Measurements from ENCODE around the gene CSTA.
"Not testable (repeated sequence)": the region's sequence is repeated elsewhere in the genome, so short reads cannot be mapped to it uniquely, and the experiment has no call there.

The CSTA gene

DNA sequence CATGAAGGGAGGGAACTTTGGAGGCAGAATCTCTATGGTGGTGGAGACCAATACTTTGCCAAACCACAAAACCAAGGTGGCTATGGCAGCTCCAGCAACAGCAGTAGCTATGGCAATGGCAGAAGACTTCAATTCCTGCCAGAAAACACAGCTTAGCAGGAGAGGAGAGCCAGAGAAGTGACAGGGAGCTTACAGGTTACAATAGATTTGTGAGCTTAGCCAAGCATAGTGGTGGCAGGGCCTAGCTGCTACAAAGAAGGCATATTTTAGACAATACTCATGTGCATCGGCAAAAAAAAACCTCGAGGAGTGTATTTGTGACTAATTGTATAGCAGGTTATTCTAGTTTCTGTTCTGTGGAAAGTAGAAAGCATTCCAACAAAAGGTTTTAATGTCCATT is 6.4 kb upstream of the CSTA start:
- no peak for FAIRE-seq
- no peak for DNase-seq (ENCODE audit: insufficient read length, low spot score)

DNA sequence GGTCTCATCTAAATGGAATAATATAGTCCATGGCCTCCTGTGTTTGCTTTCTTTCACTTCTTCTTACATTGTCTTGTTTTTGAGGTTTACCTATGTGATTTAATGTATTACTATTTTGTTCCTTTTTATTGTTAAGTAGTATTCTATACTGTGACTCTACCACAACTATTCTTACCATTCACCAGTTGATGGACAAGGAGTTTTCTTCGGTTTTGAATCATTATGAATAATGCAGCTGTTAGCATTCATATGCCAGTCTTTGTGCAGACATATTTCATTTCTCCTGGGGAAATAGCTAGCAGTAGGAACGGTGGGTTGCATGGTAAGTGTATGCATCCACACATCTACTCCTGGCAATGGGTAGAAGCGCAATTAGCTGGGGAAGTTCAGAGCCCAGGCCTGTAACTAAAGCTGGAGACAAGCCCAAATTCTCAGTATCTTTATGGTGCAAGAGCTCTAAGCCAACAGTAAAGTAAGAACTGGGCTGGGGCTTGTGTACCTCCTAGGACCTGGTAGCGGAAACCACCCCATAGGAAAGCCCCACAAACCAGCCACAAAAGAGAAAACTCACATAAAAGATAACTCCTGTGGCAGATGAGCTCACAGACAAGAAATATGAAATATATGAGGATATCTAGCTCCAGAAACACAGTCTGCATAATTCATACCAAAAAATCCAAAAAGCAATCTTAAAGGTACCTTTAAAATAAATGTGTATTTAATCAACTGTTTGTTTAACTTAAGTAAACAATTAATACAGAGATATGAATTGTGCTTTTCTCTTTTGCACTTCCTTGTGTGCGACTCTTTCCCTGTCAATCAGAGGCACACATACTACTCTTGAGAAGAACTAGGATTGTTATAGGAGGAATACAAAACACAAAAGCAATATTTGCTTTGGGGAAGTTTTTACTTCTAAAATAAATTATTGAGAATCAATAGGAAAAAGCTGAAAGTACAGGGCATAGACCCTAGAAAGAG is 2.7 kb upstream of the CSTA start:
- FAIRE-seq, result no peak
- no peak for DNase-seq (ENCODE audit: insufficient read length, low spot score)

DNA sequence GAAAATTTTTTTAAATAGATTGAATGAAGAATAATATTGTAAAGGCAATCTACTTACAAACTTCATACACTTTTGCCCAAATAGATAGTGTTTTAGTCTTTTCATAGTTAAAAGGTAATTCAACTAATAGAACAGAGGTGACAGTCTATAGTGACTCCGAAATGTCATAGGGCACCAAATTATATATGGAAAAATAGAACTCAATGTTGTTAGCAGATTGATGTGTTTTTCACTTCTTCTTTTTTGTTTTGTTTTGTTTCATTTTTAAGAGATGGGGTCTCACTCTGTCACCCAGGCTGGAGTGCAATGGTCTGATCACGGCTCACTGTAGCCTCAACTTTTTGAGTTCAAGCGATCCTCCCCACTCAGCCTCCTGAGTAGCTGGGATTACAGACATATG is 721 bp downstream of the CSTA start:
- DNase-seq (ENCODE audit: insufficient read length, low spot score) (no peak), FAIRE-seq (no peak)

DNA sequence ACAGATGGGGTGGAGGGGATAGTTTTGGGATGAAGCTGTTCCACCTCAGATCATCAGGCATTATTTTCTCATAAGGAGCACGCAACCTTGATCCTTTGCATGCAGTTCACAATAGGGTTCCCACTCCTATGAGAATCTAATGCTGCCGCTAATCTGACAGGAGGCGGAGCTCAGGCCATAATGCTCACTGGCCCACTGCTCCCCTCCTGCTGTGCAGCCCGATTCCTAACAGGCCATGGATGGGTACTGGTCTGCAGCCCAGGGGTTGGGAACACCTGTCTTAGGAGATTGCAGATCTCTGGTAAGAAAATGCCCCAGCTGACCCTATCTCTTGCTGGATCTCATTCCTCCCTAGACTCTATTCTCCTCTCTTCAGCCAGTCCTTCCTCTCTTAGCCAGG is 6.8 kb downstream of the CSTA start:
- no peak for DNase-seq (ENCODE audit: insufficient read length, low spot score)
- FAIRE-seq, result no peak

DNA sequence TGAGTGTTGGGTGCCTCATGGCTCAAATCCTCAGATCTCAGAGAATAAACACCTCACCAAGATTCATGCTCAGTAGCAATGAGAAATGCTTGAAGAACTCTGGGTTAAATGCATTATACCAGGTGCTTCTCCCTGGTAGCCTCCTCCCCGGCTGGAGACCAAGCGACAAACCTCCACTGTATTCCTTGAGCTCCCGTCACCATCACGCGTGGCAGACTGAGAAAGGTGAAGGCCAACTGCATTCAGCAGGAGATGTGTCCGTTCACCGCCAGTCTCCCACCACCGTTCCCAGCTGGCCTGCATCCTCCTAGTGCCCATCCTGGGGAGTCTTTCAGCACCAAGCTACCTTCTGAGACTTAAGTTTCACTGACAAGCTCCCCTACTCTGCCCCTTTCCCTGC is 7.5 kb downstream of the CSTA start:
- FAIRE-seq (no peak), DNase-seq (ENCODE audit: insufficient read length, low spot score) (no peak)

DNA sequence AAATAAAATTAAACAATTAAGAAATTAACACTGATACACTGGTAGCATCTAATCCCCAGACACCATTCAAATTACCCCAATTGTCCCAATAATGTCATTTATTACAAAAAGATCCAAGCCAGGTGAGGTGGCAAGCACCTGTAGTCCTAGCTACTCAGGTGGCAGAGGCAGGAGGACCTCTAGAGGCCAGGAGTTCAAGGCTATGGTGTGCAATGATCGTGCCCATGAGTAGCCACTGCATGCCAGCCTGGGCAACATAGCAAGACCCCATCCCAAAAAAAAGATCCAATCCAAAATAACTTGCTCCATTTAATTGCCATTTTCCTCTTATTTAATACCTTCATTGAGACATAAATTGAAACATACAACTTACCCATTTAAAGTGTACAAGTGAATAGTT is 17.8 kb downstream of the CSTA start:
- no peak for FAIRE-seq

DNA sequence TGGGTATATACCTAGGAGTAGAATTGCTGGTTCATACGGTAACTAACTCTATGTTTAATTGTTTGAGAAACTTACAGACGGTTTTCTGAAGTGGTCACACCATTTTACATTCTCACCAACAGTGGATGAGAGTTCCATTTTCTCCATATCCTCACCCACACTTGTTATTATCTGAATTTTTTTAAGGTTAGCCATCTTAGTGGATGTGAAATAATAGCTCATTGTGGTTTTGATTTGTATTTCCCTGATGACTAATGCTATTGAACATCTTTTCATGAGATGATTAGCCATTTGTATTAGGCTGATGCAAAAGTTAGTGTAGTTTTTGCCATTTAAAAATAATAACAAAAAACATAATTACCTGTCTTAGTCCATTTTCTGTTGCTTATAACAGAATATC is 18.6 kb downstream of the CSTA start:
- FAIRE-seq (no peak), DNase-seq (ENCODE audit: insufficient read length, low spot score) (no peak)

More for the DNA sequence above, 17.8 kb downstream of the CSTA start:
- DNase-seq (ENCODE audit: insufficient read length, low spot score), result no peak

DNA sequence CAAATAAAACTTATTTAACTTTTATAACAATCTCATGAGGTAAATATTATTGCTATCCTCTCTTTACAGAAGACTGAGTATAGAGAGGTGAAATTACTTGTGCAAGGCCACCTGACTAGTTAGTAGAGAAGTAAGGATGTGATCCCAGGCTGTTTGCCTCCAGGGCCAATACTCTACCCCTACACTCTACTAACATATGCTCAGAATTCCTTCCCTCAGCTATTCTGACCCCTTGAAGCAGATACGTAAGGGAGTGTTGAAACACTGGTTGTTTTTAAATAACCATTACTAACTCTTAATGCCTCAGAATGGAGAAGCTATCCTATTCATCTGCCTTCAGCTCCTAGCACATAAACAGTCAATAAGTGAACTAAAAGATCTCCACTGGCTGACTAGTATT is 24.1 kb downstream of the CSTA start:
- no peak for FAIRE-seq

DNA sequence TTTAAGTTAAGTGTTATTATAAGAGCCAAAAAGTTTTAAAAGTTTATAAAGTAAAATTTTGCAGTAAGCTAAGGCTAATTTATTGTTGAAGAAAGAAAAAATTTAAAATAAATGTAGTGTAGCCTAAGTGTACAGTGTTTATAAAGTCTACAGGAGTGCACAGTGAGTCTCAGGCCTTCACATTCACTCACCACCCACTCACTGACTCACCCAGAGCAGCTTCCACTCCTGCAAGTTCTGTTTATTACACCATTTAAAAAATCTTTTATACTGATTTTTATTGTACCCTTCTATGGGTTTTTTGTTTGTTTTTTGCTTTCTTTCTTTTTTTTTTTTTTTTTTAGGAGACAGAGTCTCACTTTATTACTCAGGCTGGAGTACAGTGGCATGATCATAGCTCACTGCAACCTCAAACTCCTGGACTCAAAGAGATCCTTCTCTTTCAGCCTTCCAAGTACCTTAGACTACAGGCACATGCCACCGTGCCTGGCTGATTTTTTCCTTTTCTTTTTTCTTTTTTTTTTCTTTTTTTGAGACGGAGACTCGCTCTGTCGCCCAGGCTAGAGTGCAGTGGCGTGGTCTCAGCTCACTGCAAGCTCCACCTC is 25.9 kb downstream of the CSTA start:
- FAIRE-seq (no peak), DNase-seq (ENCODE audit: insufficient read length, low spot score) (no peak)

More for the DNA sequence above, 24.1 kb downstream of the CSTA start:
- no peak for DNase-seq (ENCODE audit: insufficient read length, low spot score)

DNA sequence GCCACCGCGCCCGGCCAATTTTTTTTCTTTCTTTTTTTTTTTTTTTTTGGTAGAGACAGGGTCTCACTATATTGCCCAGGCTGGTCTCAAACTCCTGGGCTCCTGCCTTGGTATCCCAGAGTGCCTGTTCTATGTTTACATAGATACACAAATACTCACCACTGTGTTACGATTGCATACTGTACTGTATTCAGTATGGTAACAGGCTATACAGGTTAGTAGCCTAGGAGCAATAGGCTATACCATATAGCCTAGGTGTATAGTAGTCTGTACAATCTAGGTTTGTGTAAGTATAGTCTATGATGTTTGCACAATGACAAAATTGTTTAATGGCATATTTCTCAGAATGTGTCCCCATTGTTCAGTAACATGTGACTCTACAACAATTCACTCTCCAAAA is 26.6 kb downstream of the CSTA start:
- FAIRE-seq, result no peak
- no peak for DNase-seq (ENCODE audit: insufficient read length, low spot score)

DNA sequence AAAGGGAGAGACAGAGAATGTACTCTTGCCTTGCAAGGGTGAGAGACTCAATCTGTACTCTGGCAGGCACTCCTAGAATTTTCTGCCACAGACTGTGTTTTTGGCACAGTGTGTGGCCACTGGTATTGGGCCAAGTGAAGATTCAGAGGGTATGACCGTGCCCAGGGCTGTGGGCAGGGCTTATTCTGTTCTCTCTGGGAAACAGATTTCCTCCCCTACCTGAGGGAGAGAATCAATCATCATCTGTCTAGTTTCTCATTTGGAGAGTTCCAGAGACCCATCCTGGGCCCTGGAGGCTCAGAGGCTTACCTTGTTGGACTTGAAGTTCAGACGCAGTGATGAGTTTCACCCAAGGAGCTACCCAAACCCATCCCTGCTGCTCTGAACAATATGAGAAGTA is 28.2 kb downstream of the CSTA start:
- FAIRE-seq (no peak), DNase-seq (ENCODE audit: insufficient read length, low spot score) (no peak)

DNA sequence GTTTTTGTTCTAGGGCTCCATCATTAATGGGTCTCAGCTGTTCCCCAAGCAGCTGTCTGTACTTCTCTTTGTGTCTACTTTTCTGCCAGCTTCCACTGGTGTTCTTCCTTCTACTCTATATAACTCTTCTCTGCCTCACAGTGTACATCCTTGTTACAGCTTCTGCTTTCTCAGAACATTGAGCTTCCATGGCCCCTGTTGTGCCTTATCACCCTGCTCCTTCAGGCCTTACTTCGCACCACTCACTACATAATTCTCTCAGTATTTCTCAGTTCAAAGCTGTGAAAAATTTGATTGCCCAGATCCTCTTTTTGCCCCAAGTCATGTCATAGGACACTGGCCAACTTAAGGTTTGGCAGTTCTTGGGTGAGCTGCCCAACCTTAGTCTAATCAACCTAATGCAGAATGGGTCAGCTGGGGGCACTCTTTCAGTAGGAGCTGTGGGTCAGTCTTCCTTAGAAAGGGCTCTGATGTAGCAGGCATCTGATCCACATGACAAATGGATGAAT is 28.9 kb downstream of the CSTA start:
- DNase-seq (ENCODE audit: insufficient read length, low spot score), result no peak
- FAIRE-seq, result no peak

DNA sequence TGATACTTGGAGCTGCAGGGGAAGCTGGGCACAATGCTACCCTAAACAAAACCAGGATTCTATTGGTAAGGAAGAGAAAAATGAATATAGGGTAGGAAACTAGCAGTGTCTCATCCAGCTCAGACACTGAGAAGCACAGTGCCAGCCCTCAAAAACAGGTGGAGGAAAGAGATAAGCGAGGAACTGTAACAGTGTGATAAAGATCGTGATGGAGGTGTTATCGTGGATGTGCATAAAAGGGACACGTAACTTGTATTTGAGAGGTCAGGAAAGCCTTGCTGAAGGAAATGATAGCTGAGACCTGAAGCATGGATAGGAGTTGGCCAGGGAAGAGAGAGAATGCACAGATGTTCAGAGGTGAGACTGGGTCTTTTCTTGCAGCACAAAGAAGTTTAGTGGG is 30.6 kb downstream of the CSTA start:
- DNase-seq (ENCODE audit: insufficient read length, low spot score), result no peak

DNA sequence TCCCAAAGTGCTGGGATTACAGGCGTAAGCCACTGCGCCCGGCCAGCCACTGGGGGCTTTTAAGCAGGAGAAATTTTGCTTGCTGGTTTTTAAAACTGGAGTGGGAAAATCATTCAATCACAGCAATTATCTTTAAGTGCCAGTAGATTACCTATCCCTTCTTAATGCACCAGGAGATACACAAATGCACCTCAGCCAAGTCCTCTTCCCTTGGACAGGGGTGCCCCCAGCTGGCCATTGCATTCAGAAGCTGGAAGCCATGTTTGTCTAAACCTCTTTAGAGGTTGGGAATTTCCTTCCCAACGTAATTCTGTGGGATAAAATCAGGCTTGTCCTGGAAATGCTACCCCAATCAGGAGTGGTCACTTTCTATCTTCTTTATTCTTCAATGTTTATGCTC is 31.4 kb downstream of the CSTA start:
- FAIRE-seq, result no peak
- no peak for DNase-seq (ENCODE audit: insufficient read length, low spot score)

More for the DNA sequence above, 30.6 kb downstream of the CSTA start:
- no peak for FAIRE-seq

DNA sequence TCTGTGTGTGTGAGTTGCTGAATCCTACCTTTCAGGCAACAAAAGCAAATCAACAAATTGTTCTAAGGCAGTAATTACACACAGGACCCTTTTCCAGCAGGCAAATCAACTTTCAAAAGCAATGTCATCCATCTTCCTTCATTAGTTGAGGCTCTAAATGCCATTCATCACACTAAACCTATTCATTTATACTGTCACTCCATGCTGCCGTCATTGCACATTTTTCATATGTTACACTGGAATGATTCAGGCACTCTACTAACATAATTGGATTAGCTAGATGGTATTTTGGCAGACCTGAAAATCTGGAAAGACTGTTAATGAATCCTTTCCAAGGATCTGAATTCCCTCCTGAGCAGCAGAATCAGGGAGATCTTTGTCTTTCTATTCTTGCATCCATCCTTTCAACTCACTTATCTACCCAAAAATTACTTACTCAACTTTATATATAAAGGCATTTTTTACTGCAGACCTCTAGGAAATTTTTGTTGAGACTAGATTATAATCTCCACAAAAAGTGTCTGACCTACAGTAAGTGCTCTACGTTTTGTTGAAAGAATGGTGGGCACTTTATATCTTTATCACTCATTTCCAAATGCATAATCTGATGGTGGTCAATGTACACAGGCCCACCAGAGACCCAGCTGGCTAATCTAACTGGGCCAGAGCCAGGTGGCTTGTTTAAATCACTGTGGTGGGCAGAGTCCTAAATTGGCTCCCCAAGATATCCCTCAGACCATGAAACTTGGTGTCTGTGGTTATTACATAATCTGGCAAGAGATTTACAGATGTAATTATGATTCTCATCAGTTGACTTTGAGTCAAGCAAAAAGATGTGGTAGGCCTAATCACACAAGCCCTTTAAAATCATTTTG is 33.0 kb downstream of the CSTA start:
- DNase-seq (ENCODE audit: insufficient read length, low spot score), result no peak
- no peak for FAIRE-seq

DNA sequence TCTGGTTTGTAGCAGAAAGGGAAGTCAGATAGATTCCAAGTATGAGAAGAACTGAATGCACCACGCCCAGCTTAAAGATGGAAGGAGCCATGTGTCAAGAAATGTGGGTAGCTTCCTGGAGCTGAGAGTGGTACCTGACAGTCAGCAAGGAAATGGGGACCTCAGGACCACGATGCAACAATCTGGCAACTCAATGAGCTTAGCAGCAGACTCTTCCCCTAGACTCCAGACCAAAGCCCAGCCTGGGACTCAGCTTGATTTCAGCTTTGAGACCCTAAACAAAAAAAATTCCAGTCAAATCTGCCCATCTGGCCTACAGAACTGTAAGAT is 33.6 kb downstream of the CSTA start:
- FAIRE-seq (no peak), DNase-seq (ENCODE audit: insufficient read length, low spot score) (no peak)

DNA sequence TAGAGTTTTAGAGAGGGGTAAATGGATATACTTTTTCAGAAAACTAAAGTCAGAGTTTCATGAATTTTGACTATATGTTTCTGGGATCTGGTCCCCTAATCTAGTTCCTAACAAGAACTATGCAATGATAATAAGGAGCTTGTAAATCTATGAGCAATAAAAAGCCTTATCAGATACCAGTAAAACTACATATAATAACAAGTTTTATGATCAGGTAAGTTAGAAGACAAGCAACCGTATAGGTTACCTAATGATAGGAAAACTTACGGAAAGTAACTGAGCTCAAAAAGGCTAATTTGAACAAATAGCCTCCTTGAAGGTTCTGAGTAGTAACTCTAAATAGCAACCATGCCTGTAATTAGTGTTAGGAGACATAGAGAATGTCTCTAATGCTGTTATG is 37.0 kb downstream of the CSTA start:
- no peak for DNase-seq (ENCODE audit: insufficient read length, low spot score)
- FAIRE-seq, result no peak

DNA sequence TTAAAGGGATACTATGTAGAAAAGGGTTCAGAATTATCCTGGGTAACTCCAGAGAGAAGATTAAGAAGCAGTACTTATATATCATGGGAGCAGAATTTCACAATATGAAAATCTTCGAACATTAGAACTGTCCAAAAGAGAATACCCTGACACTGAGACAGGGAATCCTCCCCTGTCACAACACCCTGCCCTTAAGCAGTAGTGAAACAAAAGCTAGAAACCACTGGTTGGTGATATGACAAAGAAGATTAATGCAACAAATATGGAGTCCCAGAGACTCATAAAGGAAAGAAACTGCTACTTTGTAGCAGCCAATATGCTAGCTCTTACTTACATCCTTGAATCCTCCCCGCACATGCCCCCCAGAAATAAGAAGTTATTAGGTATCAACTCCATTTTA is 39.4 kb downstream of the CSTA start:
- DNase-seq (ENCODE audit: insufficient read length, low spot score), result no peak
- FAIRE-seq, result peak; percentile 28

DNA sequence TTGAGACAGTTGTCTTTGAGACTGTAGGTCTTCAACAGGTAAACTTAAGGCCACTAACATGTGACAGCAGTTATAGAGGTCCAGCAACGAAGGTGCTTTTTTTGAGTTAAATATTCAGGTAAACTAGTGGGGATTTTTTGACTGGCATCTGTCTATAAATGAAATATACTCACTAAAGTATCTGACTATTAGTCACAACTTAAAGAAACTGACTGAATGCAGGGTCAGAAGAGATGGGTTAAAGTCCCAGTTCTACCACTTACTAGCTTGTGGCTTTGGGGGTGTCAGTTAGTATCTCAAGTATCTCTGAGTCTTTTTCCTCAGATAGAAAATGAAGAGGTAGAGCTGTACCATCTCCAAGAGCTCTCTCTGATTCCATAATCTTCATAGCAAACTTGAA is 40.0 kb downstream of the CSTA start:
- FAIRE-seq (no peak), DNase-seq (ENCODE audit: insufficient read length, low spot score) (no peak)

DNA sequence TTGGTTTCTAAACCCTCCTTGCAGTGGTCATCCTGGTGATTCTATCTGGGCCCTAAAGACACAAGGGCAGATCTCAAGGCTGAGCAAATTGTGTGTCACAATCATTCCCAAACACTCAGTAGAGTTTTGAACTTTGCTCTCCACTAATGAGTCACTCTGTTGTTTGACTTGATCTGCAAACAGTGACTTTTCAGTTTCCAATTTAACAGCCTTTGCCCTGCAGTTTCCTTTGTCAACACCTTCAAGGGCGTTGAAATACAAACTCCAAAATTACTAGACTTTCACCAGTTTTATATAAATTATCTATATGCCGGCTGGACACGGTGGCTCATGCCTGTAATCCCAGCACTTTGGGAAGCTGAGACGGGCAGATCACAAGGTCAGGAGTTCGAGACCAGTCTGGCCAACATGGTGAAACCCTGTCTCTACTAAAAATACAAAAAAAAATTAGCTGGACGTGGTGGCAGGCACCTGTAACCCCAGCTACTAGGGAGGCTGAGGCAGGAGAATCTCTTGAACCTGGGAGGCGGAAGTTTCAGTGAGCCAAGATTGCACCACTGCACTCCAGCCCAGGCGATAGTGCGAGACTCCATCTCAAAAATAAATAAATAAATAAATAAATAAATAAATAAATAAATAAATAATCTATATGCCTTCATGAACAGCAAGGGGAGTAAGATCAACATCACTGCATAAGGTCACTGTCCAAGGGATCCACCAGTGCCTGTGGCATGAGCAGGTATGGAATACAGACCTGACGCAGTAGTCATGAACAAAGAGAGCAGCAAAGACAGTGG is 40.7 kb downstream of the CSTA start:
- DNase-seq (ENCODE audit: insufficient read length, low spot score), result not testable (repeated sequence)
- FAIRE-seq, result peak; percentile 80
